IMR-90 (cell line): Measurements from ENCODE around the gene MGST2.

Source experiments
- BHLHE40 ChIP-seq: fragments of 150-350 bp; IDR thresholded peaks from 2 replicates; pipeline ENCODE4 v1.6.1; 2016; ENCODE audit warnings: mild to moderate bottlenecking, low read depth, low read length
- CEBPB ChIP-seq: IDR thresholded peaks from 2 replicates; pipeline ENCODE4 v1.6.1; 2012; ENCODE audit warnings: low read depth, low read length, improper control_type of control experiment
- CHD1 ChIP-seq: IDR thresholded peaks from 2 replicates; pipeline ENCODE4 v1.6.1; 2012; ENCODE audit warnings: low read depth, low read length, improper control_type of control experiment
- FOS ChIP-seq: fragments of 150-350 bp; IDR thresholded peaks from 2 replicates; pipeline ENCODE4 v1.6.1; 2016; ENCODE audit warnings: low read depth, low read length
- MAFK ChIP-seq: IDR thresholded peaks from 2 replicates; pipeline ENCODE4 v1.6.1; 2012; ENCODE audit warnings: low read depth, low read length, improper control_type of control experiment
- MXI1 ChIP-seq: IDR thresholded peaks from 2 replicates; pipeline ENCODE4 v1.6.1; 2012; ENCODE audit warnings: low read depth, mild to moderate bottlenecking, low read length, moderate library complexity, borderline replicate concordance
- POLR2A ChIP-seq: IDR thresholded peaks from 2 replicates; pipeline ENCODE4 v1.6.1; 2012; ENCODE audit warnings: mild to moderate bottlenecking, low read depth, low read length
- RAD21 ChIP-seq: IDR thresholded peaks from 2 replicates; pipeline ENCODE4 v1.6.1; 2012; ENCODE audit warnings: low read length, improper control_type of control experiment
- RCOR1 ChIP-seq: IDR thresholded peaks from 2 replicates; pipeline ENCODE4 v1.6.1; 2012; ENCODE audit warnings: mild to moderate bottlenecking, low read length, improper control_type of control experiment; ENCODE audit not compliant: insufficient replicate concordance
- RFX5 ChIP-seq: IDR thresholded peaks from 2 replicates; pipeline ENCODE4 v1.8.0; 2012; ENCODE audit warnings: low read depth, mild to moderate bottlenecking, low read length, moderate library complexity
- SMC3 ChIP-seq: fragments of 150-350 bp; IDR thresholded peaks from 2 replicates; pipeline ENCODE4 v1.6.1; 2016; ENCODE audit warnings: low read depth, mild to moderate bottlenecking, antibody characterized with exemption, low read length, moderate library complexity
- TF ChIP-seq, protein P1 (sequence below): conservative IDR thresholded peaks from 2 replicates; pipeline ENCODE4 v1.5.1; 2012; ENCODE audit warnings: mild to moderate bottlenecking, low read depth, low read length, improper control_type of control experiment
- TF ChIP-seq, protein P2 (sequence below): fragments of 150-350 bp; IDR thresholded peaks from 2 replicates; pipeline ENCODE4 v1.6.1; 2016; ENCODE audit warnings: low read depth, mild to moderate bottlenecking, low read length, moderate library complexity, borderline replicate concordance
- TF ChIP-seq, protein P3 (sequence below): fragments of 150-350 bp; IDR thresholded peaks from 2 replicates; pipeline ENCODE4 v1.6.1; 2017; ENCODE audit warnings: mild to moderate bottlenecking, antibody characterized with exemption, low read length, low read depth

DNA sequence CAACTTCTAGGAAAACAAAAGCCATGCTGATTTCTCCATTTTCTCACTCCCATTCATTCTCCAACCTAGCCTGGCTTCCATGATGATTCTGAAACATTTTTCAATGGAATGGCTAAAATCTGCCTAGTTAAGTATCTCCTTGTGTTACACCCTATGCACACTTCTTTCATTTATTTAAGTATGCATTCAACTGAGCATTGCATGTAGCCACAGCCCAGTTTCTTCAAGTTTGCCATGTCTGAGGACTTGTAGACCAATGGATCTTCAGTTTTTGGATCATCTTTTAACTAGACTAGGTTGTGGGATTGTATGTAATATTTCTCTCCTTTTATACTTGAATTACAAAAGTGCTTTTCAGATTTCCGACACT, 35.5 kb upstream of the MGST2 start:
- TF ChIP-seq FOS: no peak
- TF ChIP-seq, protein P1, sequence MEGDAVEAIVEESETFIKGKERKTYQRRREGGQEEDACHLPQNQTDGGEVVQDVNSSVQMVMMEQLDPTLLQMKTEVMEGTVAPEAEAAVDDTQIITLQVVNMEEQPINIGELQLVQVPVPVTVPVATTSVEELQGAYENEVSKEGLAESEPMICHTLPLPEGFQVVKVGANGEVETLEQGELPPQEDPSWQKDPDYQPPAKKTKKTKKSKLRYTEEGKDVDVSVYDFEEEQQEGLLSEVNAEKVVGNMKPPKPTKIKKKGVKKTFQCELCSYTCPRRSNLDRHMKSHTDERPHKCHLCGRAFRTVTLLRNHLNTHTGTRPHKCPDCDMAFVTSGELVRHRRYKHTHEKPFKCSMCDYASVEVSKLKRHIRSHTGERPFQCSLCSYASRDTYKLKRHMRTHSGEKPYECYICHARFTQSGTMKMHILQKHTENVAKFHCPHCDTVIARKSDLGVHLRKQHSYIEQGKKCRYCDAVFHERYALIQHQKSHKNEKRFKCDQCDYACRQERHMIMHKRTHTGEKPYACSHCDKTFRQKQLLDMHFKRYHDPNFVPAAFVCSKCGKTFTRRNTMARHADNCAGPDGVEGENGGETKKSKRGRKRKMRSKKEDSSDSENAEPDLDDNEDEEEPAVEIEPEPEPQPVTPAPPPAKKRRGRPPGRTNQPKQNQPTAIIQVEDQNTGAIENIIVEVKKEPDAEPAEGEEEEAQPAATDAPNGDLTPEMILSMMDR: no peak
- TF ChIP-seq CHD1: no peak
- no peak for TF ChIP-seq POLR2A
- TF ChIP-seq RCOR1: no peak
- no peak for TF ChIP-seq CEBPB
- TF ChIP-seq RFX5: no peak
- no peak for TF ChIP-seq MAFK
- TF ChIP-seq RAD21: no peak
- no peak for TF ChIP-seq SMC3
- TF ChIP-seq BHLHE40: no peak
- TF ChIP-seq MXI1: no peak
- TF ChIP-seq, protein P2, sequence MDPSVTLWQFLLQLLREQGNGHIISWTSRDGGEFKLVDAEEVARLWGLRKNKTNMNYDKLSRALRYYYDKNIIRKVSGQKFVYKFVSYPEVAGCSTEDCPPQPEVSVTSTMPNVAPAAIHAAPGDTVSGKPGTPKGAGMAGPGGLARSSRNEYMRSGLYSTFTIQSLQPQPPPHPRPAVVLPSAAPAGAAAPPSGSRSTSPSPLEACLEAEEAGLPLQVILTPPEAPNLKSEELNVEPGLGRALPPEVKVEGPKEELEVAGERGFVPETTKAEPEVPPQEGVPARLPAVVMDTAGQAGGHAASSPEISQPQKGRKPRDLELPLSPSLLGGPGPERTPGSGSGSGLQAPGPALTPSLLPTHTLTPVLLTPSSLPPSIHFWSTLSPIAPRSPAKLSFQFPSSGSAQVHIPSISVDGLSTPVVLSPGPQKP: no peak
- TF ChIP-seq, protein P3, sequence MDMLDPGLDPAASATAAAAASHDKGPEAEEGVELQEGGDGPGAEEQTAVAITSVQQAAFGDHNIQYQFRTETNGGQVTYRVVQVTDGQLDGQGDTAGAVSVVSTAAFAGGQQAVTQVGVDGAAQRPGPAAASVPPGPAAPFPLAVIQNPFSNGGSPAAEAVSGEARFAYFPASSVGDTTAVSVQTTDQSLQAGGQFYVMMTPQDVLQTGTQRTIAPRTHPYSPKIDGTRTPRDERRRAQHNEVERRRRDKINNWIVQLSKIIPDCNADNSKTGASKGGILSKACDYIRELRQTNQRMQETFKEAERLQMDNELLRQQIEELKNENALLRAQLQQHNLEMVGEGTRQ: no peak
